Measurements from ENCODE around the gene ARSA.

DNA sequence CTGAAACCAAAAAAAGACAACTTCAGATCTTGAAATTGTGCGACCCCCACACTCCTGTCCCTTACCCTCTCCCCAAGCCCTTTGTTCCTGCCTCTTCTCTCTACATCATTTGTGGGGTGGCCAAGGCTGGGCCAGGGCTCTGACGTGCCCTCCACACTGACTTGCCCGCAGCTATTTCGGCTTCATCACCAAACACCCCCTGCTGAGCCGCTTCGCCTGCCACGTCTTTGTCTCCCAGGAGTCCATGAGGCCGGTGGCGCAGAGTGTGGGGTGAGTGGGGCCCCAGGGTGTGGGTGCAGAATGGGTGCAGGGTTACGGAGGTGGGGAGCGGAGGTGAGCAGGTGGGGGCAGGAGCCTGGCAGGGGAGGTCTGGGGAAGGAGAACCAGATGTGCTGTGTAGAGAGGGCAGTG lies 17.9 kb downstream of the ARSA start:
- TF ChIP-seq, protein P1, sequence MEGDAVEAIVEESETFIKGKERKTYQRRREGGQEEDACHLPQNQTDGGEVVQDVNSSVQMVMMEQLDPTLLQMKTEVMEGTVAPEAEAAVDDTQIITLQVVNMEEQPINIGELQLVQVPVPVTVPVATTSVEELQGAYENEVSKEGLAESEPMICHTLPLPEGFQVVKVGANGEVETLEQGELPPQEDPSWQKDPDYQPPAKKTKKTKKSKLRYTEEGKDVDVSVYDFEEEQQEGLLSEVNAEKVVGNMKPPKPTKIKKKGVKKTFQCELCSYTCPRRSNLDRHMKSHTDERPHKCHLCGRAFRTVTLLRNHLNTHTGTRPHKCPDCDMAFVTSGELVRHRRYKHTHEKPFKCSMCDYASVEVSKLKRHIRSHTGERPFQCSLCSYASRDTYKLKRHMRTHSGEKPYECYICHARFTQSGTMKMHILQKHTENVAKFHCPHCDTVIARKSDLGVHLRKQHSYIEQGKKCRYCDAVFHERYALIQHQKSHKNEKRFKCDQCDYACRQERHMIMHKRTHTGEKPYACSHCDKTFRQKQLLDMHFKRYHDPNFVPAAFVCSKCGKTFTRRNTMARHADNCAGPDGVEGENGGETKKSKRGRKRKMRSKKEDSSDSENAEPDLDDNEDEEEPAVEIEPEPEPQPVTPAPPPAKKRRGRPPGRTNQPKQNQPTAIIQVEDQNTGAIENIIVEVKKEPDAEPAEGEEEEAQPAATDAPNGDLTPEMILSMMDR (IDR thresholded peaks at IDR 0.05; ENCODE audit: low read depth, low read length, poor library complexity, severe bottlenecking), result no peak
- no peak for TF ChIP-seq EZH2phosphoT487 (IDR thresholded peaks at IDR 0.05; ENCODE audit: borderline replicate concordance, low read length)
